Mammary epithelial cell (primary cell): Measurements from ENCODE around the gene LTBP4.

Source experiments
- EZH2 ChIP-seq: IDR thresholded peaks from 2 replicates; pipeline ENCODE4 v1.6.1; 2012; ENCODE audit warnings: low read length, inconsistent platforms, borderline replicate concordance
- TF ChIP-seq, protein P1 (sequence below), 2 donors: IDR thresholded peaks in 1 of 2; conservative IDR thresholded peaks in 1 of 2; 2 replicates each; pipeline ENCODE4 v1.5.1; 2011 to 2012; ENCODE audit warnings: inconsistent platforms in 2 of 2, low read length in 2 of 2, mild to moderate bottlenecking in 2 of 2, control low read depth in 1 of 2, low read depth in 1 of 2; ENCODE audit not compliant: insufficient read depth in 1 of 2; ENCODE audit errors: extremely low read depth in 1 of 2

DNA sequence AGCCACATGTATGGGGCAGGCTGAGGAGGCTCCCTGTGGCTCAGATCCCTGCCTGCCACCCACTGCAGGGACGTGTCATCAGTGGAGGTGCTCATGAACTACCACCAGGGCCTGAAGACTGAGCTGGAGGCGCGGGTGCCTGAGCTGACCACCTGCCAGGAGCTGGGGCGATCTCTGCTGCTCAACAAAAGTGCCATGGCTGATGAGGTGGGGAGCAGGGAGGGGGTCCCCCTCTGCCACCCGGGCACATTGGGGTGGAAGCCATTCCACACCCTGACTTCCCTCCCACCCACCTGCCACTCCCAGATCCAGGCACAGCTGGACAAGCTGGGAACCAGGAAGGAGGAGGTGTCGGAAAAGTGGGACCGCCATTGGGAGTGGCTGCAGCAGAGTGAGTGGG, 35.8 kb upstream of the LTBP4 start:
- TF ChIP-seq, protein P1, sequence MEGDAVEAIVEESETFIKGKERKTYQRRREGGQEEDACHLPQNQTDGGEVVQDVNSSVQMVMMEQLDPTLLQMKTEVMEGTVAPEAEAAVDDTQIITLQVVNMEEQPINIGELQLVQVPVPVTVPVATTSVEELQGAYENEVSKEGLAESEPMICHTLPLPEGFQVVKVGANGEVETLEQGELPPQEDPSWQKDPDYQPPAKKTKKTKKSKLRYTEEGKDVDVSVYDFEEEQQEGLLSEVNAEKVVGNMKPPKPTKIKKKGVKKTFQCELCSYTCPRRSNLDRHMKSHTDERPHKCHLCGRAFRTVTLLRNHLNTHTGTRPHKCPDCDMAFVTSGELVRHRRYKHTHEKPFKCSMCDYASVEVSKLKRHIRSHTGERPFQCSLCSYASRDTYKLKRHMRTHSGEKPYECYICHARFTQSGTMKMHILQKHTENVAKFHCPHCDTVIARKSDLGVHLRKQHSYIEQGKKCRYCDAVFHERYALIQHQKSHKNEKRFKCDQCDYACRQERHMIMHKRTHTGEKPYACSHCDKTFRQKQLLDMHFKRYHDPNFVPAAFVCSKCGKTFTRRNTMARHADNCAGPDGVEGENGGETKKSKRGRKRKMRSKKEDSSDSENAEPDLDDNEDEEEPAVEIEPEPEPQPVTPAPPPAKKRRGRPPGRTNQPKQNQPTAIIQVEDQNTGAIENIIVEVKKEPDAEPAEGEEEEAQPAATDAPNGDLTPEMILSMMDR (conservative IDR thresholded peaks at IDR 0.05 in 1 of 2, IDR thresholded peaks at IDR 0.05 in 1 of 2; ENCODE audit: extremely low read depth in 1 of 2, insufficient read depth in 1 of 2, low read depth in 1 of 2, low read length in 2 of 2): no peak
- no peak for TF ChIP-seq EZH2
